CMK (cell line): ENCODE measurements around the gene CALHM5.

Experiments
- DNase-seq: peaks from one replicate; pipeline ENCODE4 v3.0.0-alpha.2; 2010; ENCODE audit warnings: low read depth

Gene CALHM5

DNA sequence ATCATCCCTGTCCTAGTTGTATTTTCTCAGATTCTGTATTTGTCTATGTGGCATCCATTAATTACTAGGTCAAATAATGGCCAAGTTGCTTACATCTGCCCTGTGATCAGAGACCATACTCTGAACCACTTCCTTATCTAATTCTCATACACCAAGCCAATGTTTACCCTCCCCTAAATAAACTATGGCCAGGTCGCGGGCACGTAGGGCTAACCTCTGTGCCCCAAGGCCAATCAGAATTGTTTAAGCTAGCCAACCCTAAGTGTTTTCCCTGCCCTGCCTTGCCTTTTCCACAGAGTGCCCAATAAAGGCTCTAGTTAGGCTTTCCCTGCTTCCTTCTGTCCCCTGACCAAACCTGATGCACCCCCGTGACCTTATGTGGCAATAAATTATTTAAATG lies 39.4 kb downstream of the CALHM5 start:
- DNase-seq = no peak

DNA sequence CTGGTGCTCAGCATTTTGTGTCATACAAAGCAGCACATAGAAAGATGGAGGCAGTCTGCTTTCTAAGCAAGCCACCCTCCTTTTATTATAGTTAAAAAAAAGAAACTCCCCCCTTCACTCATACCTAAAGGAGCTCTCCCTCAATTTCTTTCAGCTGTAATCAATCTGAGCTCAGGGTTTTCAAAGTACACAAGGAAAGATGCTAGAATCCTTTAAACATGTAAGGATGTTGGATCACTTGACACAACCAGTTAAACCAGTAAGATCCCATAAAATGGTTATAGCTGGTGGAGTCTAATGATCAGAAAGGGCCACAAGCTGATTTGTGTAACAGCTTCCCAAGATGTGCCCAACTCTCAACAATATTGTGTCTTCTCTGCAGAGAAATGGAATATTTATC lies 42.0 kb downstream of the CALHM5 start, which contains the start of gene CALHM4:
CALHM4 (plus strand) TSS at position 301 of the 400 bp plus-strand sequence; CDS start at position 344, 43 bp downstream.
- no peak for DNase-seq

DNA sequence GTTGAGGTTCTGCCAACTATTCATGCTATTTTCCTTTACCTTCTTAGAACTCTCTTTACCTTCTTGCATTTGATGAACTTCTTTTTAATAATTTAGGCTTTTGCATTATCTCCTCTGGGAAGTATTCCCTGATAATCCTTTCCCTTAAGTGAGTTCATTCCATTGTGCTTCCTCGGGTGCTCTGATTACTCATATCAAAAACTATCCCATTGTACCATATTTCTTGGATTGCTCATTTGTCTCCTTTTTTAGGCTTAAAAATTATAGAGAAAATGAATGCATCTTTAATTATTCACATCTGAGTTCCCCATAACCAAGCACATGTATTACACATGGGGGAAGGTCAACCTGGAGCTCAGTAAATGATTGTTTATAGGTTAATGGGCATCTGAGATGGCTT lies 44.6 kb downstream of the CALHM5 start:
- no peak for DNase-seq

DNA sequence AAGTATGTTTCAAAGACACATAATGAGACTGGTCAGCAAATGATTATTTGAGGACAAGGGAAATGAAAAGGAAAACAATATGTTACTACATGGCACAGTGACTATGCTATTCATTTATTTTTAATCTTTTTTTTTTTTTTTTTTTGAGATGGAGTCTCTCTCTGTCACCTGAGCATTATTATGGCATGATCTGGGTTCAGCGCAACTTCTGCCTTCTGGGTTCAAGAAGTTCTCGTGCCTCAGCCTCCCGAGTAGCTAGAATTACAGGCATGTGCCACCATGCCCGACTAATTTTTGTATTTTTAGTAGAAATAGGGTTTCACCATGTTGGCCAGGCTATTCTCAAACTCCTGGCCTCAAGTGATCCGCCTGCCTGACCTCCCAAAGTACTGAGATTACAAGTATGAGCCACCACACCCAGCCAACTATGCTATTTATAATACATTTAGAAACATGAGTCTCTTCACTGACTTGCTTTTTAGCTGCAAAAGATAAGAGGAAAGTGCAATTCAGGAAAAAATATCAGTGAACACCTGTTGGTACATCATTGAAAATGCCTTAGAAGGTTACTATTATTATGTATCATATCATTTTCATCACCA lies 45.5 kb downstream of the CALHM5 start:
- DNase-seq = no peak

DNA sequence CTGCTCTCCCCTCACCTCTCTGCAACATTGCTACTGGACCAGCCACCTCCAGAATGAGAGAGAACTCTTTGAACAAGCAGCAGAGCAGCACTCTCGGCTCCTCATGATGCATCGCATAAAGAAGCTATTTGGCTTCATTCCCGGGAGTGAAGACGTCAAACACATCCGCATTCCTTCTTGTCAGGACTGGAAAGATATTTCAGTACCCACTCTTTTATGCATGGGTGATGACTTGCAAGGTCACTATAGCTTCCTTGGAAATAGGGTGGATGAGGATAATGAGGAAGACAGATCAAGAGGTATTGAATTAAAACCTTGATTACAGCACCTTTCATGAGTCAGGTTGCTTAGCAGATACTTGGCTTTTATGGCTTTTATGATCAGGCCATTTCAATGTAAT lies 46.5 kb downstream of the CALHM5 start:
- no peak for DNase-seq

- no peak for DNase-seq
These were observed 48.7 kb downstream of the CALHM5 start for GRCh38 chr6:116560130-116560529.

DNA sequence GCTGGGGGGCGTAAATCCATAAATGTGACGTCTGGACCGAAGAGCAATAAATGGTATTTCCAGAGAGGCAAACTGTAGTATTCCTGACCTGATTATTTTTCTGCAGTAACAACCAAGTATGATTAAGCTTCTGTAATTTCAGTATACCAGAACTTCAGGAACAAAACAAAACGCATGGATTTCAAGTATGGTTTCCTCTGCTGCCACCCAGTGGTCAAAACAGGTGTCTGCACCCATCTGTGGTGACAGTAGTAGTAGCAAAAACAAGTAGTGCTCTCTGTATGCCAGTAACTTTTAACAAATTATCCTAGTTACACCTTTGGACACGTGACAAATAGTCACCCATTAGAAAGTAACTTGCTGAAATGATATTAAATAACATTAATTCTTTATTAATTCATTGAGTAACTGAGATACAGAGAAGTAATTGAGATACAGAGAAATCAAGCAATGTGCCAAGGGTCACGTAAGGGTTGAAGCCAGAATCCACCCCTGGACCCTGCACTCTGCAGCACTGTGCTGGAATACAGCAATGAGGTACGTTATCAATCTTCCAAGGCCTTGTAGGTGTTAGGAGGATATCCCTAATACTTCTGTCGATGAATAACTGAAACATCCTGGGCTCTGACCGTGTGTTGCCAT lies 50.1 kb downstream of the CALHM5 start:
- DNase-seq = no peak

DNA sequence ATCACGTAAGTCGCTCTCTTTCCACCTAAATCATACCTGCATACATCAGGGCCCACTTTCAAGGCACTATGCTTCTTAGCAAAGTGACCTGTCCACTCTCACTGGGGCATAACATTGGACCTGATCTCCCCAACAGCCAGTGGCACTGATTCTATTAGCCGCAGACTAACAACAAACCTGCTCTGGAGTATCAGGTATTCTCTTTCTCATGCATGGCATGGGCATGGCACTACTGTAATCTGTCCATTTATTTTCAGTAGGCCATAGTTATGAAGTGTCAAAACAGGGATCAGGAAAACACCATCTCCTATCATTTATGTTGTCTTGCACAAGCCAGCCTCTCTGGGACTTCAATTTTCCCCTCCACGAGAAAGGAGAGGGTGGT lies 50.6 kb downstream of the CALHM5 start:
- DNase-seq = no peak

DNA sequence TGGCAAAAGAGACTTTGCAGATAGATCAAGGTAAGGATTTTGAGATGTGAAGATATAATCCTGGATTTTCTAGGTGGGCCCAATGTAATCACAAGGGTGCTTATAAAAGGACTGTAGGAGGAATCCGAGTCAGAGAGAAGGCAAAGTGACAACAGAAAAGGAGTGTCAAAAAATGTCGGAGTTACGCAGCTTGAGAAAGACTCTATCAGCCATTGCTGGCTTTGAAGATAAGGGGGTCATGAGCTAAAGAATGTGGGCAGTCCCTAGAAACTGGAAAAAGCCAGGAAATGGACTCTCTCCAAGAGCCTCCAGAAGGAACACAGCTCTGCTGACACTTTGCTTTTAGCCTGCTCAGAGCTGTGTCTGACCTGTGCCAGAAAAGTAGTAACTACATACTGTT lies 51.2 kb downstream of the CALHM5 start:
- no peak for DNase-seq

DNA sequence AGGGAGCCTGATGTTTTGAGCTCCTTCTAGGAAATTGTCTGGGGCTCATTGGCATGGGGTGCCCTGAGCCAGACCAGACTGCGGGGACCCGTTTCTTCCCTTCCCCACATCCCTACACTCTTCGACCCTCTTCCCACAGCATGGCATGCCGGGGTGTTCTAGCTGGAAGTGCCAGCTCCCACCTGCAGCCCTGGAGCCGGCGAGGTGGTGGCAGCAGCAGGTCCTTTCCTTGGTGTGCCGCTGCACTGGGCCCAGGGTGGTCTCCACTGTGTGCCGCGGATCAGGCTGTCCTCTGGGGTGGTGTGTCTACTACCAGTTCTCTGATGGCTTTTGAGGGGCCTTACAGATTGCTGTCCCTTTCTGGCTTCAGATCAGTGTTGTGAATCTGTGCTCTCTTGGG lies 52.4 kb downstream of the CALHM5 start:
- DNase-seq = no peak

- no peak for DNase-seq
These were observed 52.9 kb downstream of the CALHM5 start for GRCh38 chr6:116564311-116564710.

GRCh38 chr6:116564921-116565872 lies 53.8 kb downstream of the CALHM5 start:
- DNase-seq = no peak

GRCh38 chr6:116568111-116568510 lies 56.7 kb downstream of the CALHM5 start:
- no peak for DNase-seq

DNA sequence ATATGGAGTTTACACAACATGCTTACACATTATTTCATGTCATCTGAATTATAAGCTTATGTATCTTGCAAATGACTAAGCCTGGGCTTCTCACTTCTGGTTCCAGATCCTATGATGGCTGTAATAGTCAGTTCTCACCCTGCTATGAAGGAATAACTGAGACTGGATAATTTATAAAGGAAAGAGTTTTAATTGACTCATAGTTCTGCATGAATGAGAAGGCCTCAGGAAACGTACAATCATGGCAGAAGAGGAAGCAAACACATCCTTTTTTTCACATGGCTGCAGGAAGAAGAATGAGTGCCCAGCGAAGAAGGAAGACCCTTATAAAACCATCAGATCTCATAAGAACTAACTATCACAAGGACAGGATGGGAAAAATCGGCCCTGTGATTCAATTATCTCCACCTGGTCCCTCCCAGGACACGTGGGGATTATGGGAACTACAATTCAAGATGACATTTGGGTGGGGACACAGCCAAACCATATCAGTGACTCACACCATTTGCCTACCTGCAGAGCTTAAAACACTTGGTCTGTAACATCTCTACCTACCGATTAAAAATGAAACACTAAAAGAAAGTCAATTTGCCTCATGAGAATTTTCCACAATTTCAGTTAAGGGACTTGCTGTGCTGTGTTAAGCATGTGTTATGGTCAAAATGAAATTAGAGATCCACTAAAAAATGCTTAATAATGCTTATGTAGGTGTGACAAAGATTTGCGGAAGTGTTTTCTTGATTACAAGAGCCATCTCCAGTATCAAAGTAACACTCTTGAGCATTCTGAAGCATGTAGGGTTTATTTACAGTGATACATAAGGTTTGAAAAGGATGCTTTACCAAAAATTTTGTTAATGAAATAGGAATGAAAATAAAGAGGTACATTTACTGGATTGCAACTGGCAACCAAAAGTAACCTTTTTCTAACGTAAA lies 57.6 kb downstream of the CALHM5 start:
- no peak for DNase-seq

- DNase-seq = peak; percentile 96
These were observed 59.6 kb downstream of the CALHM5 start, which contains the start of gene RWDD1 for GRCh38 chr6:116570856-116571682. Gene RWDD1, plus strand, starts transcription at chr6:116571504. Its CDS starts 79 bp downstream, at chr6:116571583.

GRCh38 chr6:116571683-116572000 lies 60.2 kb downstream of the CALHM5 start:
- no peak for DNase-seq

GRCh38 chr6:116572162-116572561 lies 60.7 kb downstream of the CALHM5 start:
- no peak for DNase-seq
